Measurements from ENCODE around the gene MPDU1. TPM values are rescaled to one million over a fixed set of nuclear protein-coding genes. Genes with fewer than 3 reads are reported as not detected.

The MPDU1 gene
- total and polyA plus RNA-seq, 2 of the 13 experiments (the other 11 are each of a cell fraction or from before 2014, with no cell fraction given) = 112 to 167 TPM

DNA sequence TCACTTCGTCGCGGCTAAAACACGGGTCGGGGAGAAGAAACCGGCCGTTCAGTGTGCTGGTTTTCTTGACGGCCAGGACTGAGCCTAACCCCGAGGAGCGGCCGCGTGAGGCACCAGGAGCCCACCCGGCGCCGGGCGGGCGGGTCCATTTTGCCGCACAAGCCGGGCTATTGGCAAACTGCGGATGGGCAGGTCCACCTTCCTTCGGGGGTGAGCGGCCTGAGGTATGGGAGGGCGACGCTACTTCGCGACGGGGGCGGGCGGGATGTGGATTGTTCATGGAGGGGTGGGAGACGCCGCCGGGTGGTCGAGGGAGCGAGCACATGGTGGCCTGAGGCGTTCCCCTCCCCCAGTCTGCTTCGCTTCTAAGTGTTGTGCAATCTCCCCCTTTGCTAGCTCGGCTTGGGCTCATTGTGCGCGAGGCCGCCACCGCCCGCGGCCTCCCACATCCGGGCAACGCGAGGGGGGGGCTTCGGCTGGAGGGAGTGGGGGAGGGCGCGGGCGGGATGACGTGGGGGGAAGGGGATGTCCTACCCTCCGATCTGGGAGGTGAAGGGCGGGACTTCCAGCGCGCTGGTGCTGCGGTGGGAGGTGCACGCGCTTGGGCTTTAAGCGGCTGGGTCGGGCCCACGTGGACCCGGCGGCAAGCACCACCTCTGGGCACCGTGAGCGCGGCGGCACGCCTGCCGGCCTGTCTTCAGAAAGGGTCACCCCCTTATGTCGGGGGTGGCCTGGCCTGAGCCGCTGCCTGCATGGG lies 10.2 kb upstream of the MPDU1 start (continued):
- TF ChIP-seq E2F1 (CRISPR knock-in tag; IDR thresholded peaks at IDR 0.05) = no peak
- no peak for TF ChIP-seq HMGA1 (CRISPR knock-in tag; conservative IDR thresholded peaks at IDR 0.05)
- no peak for TF ChIP-seq RAD51 (IDR thresholded peaks at IDR 0.05; ENCODE audit: borderline replicate concordance)
- TF ChIP-seq ZNF879 (CRISPR knock-in tag; IDR thresholded peaks at IDR 0.05) = no peak
- TF ChIP-seq RFX3 (CRISPR knock-in tag; IDR thresholded peaks at IDR 0.05) = no peak
- TF ChIP-seq ZNF530 (CRISPR knock-in tag; IDR thresholded peaks at IDR 0.05; ENCODE audit: low read depth) = no peak
- TF ChIP-seq HNF4G (IDR thresholded peaks at IDR 0.05; ENCODE audit: borderline replicate concordance, low read depth, low read length) = no peak
- no peak for TF ChIP-seq HNF4G (CRISPR knock-in tag; IDR thresholded peaks at IDR 0.05; ENCODE audit: borderline replicate concordance, low read depth)
- TF ChIP-seq ZKSCAN1 (IDR thresholded peaks at IDR 0.05; ENCODE audit: low read length) = no peak
- peak; percentile 89 for TF ChIP-seq MXD3 (CRISPR knock-in tag; IDR thresholded peaks at IDR 0.05)
- TF ChIP-seq MZF1 (CRISPR knock-in tag; IDR thresholded peaks at IDR 0.05; ENCODE audit: borderline replicate concordance) = no peak
- TF ChIP-seq ZNF792 (CRISPR knock-in tag; IDR thresholded peaks at IDR 0.05) = peak; percentile 74; the same call in 1 of the 2 replicates
- no peak for TF ChIP-seq ZNF841 (CRISPR knock-in tag; IDR thresholded peaks at IDR 0.05; ENCODE audit: borderline replicate concordance)
- TF ChIP-seq, protein P1, sequence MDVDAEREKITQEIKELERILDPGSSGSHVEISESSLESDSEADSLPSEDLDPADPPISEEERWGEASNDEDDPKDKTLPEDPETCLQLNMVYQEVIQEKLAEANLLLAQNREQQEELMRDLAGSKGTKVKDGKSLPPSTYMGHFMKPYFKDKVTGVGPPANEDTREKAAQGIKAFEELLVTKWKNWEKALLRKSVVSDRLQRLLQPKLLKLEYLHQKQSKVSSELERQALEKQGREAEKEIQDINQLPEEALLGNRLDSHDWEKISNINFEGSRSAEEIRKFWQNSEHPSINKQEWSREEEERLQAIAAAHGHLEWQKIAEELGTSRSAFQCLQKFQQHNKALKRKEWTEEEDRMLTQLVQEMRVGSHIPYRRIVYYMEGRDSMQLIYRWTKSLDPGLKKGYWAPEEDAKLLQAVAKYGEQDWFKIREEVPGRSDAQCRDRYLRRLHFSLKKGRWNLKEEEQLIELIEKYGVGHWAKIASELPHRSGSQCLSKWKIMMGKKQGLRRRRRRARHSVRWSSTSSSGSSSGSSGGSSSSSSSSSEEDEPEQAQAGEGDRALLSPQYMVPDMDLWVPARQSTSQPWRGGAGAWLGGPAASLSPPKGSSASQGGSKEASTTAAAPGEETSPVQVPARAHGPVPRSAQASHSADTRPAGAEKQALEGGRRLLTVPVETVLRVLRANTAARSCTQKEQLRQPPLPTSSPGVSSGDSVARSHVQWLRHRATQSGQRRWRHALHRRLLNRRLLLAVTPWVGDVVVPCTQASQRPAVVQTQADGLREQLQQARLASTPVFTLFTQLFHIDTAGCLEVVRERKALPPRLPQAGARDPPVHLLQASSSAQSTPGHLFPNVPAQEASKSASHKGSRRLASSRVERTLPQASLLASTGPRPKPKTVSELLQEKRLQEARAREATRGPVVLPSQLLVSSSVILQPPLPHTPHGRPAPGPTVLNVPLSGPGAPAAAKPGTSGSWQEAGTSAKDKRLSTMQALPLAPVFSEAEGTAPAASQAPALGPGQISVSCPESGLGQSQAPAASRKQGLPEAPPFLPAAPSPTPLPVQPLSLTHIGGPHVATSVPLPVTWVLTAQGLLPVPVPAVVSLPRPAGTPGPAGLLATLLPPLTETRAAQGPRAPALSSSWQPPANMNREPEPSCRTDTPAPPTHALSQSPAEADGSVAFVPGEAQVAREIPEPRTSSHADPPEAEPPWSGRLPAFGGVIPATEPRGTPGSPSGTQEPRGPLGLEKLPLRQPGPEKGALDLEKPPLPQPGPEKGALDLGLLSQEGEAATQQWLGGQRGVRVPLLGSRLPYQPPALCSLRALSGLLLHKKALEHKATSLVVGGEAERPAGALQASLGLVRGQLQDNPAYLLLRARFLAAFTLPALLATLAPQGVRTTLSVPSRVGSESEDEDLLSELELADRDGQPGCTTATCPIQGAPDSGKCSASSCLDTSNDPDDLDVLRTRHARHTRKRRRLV (CRISPR knock-in tag; IDR thresholded peaks at IDR 0.05) = no peak
- TF ChIP-seq ZNF614 (CRISPR knock-in tag; IDR thresholded peaks at IDR 0.05; ENCODE audit: borderline replicate concordance) = peak; percentile 89; the same call in 1 of the 2 replicates
- no peak for TF ChIP-seq ZFYVE20 (CRISPR knock-in tag; IDR thresholded peaks at IDR 0.05; ENCODE audit: borderline replicate concordance, low read depth)
- TF ChIP-seq ELF4 (CRISPR knock-in tag; IDR thresholded peaks at IDR 0.05; ENCODE audit: borderline replicate concordance) = no peak
- TF ChIP-seq, protein P2, sequence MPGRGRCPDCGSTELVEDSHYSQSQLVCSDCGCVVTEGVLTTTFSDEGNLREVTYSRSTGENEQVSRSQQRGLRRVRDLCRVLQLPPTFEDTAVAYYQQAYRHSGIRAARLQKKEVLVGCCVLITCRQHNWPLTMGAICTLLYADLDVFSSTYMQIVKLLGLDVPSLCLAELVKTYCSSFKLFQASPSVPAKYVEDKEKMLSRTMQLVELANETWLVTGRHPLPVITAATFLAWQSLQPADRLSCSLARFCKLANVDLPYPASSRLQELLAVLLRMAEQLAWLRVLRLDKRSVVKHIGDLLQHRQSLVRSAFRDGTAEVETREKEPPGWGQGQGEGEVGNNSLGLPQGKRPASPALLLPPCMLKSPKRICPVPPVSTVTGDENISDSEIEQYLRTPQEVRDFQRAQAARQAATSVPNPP (CRISPR knock-in tag; IDR thresholded peaks at IDR 0.05) = no peak
- peak; percentile 25; the same call in 1 of the 2 replicates for TF ChIP-seq ATF7 (IDR thresholded peaks at IDR 0.05)
- no peak for TF ChIP-seq ATF7 (CRISPR knock-in tag; IDR thresholded peaks at IDR 0.05)

Measured in HepG2 (cell line).